ENCODE results near the gene TBXAS1. TPM values are rescaled to one million over a fixed set of nuclear protein-coding genes. Genes with fewer than 3 reads are reported as not detected.

TBXAS1 gene
- total RNA-seq, 1 donor from 2014 or later, result 4.3 TPM

DNA sequence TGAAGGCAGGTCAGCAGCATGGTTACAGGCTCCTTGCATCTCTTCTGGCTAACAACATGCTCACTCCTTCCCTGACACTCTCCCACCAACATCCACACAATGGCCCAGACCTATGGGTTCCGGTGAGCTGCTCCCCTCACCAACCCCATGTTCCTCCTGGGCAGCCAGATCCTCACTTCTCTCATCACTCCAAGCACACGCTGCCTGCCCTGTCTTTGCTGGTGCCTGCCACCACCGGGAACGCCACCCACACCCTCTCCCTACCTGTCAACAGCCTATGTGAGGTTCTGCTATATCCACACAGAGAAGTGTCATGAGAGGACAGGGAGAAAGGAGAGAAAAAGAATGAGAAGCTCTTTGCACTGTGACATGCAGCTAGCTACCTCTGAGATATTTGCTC lies 219.1 kb downstream of the TBXAS1 start:
- DNase-seq (ENCODE audit: low spot score), result no peak
- intact Hi-C loops (cut with DNase I), result no loop called here

DNA sequence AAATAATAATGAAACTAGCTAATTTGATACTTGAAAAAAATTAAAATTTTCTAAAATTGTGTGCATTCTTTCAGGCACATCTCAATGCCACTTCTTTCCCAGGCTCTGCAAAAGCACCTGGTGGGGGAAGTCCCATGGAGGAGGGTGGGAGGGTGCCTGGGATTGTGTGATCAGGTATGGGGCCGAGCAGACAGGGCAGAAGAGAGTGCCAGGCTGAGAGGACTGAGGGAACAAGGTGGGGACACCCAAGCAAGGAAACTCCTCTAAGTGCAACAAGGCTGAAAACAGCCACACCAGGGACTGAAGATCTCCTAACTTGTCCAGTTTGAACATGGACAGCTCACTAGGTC lies 219.9 kb downstream of the TBXAS1 start:
- no peak for DNase-seq (ENCODE audit: low spot score)
- intact Hi-C loops (cut with DNase I), result no loop called here

GRCh38 chr7:140049339-140050024 lies 220.4 kb downstream of the TBXAS1 start:
- no peak for DNase-seq (ENCODE audit: low spot score)
- intact Hi-C loops (cut with DNase I), result no loop called here

DNA sequence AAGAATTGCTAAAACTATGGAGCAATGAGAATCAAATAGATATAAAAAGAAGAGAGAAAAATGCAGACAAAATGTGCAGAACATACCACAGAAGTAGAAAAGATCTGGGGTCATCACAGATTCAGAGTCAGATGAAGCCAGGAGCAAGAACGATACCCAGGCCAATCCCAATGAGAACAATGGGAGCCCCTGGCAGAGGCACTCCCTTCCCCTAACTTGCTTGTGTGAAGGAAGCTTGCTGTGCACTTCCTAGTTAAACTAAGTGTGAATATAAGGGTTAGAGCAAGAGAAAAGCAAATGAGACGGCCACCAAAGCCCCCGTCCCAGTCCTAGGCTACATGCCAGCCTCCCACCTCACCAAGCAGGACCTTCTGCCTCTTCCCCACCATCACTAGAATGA lies 221.0 kb downstream of the TBXAS1 start:
- intact Hi-C loops (cut with DNase I), result no loop called here
- DNase-seq (ENCODE audit: low spot score), result no peak

DNA sequence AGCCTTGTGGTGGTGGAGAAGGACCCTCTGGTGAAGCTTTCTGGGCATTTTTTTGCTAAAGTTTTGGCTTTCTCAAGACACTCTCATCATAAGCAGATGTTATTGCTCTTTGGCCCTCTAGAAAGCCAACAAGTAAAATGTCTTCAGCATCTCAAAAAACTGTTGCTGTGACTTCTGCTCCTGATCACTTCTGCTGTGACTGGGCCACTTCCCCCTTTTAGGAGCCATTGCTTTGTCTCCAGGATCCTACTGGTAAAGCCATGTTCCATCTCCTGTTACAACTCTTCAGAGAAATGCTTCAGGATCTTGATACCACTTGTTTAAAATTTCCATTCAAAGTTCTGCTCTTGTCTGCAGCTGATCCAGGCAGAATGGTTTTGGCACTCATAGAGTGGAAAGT lies 222.8 kb downstream of the TBXAS1 start:
- intact Hi-C loops (cut with DNase I), result no loop called here
- no peak for DNase-seq (ENCODE audit: low spot score)

DNA sequence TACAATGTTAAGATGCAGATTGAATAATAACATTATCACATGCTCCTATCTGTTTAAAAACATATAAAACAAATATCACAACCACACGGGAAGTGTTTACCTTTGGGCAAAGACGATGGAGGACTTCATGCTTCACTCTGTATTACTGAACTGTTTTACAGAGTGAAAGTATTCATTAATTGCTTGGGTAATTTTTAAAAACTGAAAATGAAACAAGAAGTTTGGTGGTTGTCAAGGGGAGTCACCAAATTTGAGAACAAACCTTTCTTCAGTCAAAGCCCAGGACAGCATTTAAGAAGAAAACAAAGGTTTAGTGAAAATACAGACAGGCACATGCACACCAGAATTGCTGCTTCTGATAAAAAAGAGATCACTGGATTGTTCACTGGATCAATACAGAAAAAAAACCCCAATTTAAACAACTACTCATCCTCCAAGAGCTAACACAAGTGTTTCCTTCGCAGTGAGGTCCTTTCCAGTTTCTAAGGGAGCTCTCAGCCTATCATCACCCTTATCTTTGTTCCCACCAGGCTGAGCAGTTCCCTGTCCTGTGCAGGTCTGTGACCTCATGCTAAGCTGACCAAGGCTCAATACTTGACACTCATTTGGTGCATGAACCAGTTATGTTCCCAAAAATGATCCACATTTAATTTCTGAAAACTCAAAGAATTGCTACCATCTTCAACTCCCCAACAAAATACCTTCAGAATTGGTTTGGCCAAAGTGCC lies 224.9 kb downstream of the TBXAS1 start:
- intact Hi-C loops (cut with DNase I), result no loop called here
- no peak for DNase-seq (ENCODE audit: low spot score)

DNA sequence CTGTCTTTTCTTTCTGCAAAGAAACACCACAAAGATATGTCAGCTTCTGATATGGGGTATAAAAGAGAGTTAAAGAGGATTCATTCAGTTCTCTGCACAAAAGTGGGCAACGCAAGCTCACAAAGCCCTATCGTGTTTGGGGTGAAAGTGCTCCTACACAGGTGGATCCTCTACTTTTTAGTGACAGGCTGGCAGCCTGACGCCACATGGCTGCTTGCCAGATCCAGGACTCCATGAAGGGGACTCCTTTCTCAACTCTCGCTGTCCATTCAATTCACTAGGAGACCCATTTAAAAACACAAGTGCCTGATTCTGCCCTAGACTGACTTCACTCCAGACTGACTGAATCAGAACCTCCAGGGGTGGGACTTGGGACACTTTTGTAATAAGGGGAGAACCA lies 225.7 kb downstream of the TBXAS1 start:
- intact Hi-C loops (cut with DNase I), result loop anchor here (5.0 kb wide), 1 partner anchor 123 kb away; the partner anchor contains the start of gene KDM7A
- DNase-seq (ENCODE audit: low spot score), result no peak

- intact Hi-C loops (cut with DNase I), result loop anchor here (5.0 kb wide), 1 partner anchor 121 kb away; the partner anchor contains the start of gene KDM7A
- no peak for DNase-seq (ENCODE audit: low spot score)
These were observed 226.8 kb downstream of the TBXAS1 start for GRCh38 chr7:140055833-140056232.

DNA sequence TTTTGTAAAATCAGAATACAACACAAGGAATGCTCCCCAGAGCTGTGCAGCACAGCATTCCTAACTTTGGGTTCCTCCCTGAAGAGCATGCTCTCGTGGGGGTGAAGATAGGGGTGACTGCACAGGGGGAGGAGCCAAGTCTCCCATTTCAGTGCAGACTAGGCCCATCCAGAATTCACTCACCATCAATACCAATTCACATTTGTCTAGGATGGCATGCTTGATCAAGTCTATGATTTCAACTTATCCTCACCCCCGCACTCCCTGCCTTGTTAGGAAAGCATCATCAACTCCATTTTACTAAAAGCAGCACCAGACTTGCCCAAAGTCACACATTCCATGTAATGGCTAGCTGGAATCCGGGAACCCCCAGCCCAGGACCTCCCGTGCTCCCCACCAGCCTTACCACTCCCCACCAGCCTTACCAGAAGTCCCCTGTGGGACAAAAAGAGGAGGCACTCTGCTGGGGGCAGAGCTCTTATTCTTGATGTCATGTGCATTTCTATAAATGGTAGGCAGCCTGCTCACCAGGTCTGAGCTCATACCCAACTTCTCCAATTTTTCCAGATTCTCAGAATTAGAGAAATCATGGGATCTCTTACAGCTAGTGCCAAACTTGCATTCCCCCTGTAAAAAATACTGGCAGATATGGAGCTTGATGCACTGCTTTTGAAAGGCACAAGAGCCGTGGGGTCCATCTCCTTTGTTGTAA lies 227.5 kb downstream of the TBXAS1 start:
- DNase-seq (ENCODE audit: low spot score), result no peak
- intact Hi-C loops (cut with DNase I), result loop anchor here (5.0 kb wide), 1 partner anchor 121 kb away; the partner anchor contains the start of gene KDM7A

DNA sequence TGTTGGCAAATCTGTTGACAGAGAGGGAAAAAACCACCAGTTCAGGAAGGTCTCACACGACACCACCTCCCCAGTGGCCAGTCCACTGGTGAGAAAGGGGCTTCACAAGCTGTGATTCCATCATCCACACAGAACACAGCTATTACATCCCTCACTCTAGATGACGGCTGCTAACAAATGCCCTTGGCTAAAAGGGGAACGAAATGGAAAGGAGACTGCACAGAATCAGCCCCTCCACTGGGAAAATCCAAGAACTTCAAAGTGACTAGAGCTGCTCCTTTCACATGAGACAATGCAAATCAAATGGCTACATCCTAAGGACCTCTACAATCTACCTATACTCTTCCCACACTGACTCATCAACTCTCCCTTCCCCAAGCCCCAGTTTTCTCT lies 228.1 kb downstream of the TBXAS1 start:
- no peak for DNase-seq (ENCODE audit: low spot score)
- intact Hi-C loops (cut with DNase I), result loop anchor here (5.0 kb wide), 1 partner anchor 120 kb away; the partner anchor contains the start of gene KDM7A

DNA sequence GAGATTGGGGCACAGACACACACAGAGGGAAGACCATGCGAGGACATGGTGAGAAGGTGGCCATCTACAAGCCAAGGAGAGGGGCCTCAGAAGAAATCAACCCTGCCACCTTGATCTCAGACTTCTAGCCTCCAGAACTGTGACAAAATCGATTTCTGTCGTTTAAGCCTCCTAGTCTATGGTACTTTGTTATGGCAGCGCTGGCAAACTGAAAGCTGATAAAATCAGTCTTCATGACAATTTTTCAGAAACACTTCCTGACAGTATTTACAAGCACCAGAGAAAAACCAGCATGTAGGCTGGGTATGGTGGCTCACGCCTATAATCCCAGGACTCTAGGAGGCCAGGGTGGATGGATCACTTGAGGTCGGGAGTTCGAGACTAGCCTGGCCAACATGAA lies 229.5 kb downstream of the TBXAS1 start:
- no peak for DNase-seq (ENCODE audit: low spot score)
- intact Hi-C loops (cut with DNase I), result loop anchor here (5.0 kb wide), 1 partner anchor 119 kb away; the partner anchor contains the start of gene KDM7A

DNA sequence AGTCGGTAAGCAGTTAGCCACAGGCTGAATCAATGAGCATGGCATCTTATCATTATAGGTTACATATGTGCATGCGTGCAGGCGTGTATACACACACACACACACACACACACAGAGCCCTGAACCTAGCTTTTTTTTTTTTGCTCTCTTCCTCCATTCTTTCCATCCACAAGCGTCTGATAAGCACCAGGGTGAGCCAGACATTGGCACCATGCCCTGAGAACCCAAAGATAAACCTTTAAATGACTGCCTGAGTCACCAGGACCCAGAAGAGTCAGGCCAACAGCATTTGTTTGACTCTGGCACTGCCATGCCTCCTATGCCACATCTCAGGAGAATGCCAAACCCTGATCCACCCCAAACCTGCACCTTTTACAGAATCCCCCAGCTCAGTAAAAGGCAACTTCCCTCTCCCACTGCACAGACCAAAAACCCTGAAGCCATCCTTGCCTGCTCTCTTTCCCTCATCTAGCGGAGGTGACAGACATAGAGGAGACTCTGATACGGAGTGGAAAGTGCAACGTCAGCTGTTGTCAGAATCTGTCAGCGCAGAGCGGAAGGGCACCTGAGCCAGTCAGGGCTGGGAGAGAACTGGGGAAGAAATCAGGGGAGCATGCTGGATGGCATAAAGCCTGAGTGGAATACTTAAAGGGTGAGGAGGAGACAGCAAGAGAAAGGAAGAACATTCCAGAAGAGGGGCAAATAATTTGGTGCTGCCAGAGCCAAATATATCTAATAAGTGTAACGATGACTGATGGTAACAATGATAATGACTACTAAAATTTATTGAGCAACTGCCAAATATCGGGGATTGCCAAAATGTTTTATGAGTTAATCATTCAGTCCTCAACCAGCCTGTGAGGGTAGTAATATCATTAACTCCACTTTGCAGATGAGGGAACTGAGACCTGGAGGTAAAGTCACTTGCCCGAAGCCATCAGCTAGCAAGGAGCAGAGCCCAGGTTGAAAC lies 230.5 kb downstream of the TBXAS1 start:
- intact Hi-C loops (cut with DNase I), result loop anchor here (5.0 to 10.0 kb wide), 2 partner anchors 118 to 265 kb away; partner anchors contain the start of gene KDM7A
- no peak for DNase-seq (ENCODE audit: low spot score)

DNA sequence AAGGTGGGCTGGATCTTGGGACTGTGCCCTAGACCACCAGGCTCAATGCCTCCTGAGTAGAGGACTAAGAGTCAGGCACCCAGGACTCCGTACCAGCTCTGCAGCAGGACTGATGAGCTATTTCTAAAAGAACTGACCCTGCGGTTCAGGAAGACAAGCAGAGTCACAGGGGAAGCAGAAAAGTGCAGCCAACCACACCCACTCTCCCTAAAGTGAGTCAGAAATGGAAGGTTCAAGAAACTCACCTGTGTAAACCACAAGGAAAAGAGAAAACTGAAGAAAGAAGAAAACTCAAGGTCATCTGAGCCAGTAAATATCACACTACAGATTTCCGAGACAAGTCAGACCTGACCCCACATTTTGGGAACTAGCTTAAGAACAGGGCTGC lies 231.2 kb downstream of the TBXAS1 start:
- intact Hi-C loops (cut with DNase I), result loop anchor here (10.0 kb wide), 1 partner anchor 265 kb away; no protein-coding TSS in a partner anchor
- no peak for DNase-seq (ENCODE audit: low spot score)

GRCh38 chr7:140060788-140061606 lies 231.9 kb downstream of the TBXAS1 start:
- intact Hi-C loops (cut with DNase I), result loop anchor here (10.0 kb wide), 1 partner anchor 264 kb away; no protein-coding TSS in a partner anchor
- no peak for DNase-seq (ENCODE audit: low spot score)

- intact Hi-C loops (cut with DNase I), result loop anchor here (10.0 kb wide), 1 partner anchor 263 kb away; no protein-coding TSS in a partner anchor
- no peak for DNase-seq (ENCODE audit: low spot score)
These were observed 232.5 kb downstream of the TBXAS1 start for GRCh38 chr7:140061607-140061930.

DNA sequence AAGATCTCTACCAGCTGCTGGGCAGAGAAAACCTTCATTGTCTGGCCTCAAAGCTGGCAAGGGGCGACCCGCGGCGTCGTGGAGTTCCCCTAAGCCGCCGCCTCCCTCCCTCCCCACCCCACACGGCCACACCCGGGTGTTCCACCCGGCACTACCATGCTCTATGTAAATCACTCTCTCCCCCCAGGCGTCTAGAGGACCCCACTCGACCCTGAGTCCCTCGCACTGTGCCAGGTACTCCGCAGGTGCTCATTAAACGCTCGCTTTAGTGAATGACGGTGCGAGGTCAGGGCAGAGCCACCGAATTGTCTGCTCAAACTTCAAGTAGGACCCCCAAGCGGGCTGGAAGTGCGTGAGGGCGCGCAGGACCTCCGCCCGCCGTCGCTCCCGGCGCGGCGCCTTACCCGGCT lies 233.1 kb downstream of the TBXAS1 start:
- no peak for DNase-seq (ENCODE audit: low spot score)
- intact Hi-C loops (cut with DNase I), result loop anchor here (10.0 kb wide), 1 partner anchor 263 kb away; no protein-coding TSS in a partner anchor

GRCh38 chr7:140062528-140063299 lies 233.7 kb downstream of the TBXAS1 start, which contains the start of gene PARP12:
Gene PARP12, minus strand, starts transcription at chr7:140062951. Its CDS starts 104 bp downstream, at chr7:140062847.
- peak; percentile 97 for DNase-seq (ENCODE audit: low spot score)
- intact Hi-C loops (cut with DNase I), result loop anchor here (10.0 kb wide), 1 partner anchor 262 kb away; no protein-coding TSS in a partner anchor
